ENCODE measurements around the gene UBLCP1. TPM values are rescaled to one million over a fixed set of nuclear protein-coding genes. Genes with fewer than 3 reads are reported as not detected.
A peak's percentile ranks its signal among the peaks of the same experiment; 100 is the strongest.

Gene UBLCP1
- total and polyA plus RNA-seq, 2 of the 13 experiments (the other 11 are each of a cell fraction or from before 2014, with no cell fraction given): 6.5 to 12.6 TPM

DNA sequence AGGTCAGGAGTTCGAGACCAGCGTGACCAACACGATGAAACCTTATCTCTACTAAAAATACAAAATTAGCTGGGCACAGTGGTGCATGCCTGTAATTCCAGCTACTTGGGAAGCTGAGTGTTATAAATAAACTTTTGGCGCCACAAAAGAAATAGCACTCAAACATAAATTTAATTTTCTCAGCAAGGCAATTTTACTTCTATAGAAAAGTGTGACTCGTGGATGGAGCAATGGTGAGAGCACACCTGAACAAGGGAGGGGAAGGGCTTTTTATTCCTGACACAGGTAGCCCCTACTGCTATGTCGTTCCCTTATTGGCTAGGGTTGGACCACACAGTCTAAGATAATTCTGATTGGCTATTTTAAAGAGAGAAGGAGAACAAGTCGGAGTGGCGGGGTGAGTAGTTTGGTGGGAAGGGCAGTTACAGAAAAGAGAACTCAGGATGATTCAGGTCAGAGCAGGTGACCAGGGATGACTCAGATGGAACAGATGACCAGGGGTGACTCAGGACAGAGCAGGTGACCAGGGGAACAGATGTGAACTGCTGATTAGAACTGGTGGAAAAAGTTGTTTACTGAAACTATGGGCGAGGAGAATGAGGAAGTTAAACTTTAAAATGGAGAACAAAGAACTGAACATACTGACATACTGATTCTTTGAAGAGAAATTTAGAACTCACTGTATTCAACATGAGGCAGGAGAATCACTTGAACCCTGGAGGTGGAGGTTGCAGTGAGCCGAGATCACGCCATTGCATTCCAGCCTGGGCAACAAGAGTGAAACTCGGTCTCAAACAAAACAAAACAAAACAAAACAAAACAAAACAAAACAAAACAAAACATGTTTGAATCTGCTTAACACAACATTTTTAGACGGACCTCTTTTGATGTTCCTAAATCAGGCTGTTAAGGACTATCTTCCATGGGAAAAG is 39.1 kb downstream of the UBLCP1 start (continued):
- TF ChIP-seq, protein P1, sequence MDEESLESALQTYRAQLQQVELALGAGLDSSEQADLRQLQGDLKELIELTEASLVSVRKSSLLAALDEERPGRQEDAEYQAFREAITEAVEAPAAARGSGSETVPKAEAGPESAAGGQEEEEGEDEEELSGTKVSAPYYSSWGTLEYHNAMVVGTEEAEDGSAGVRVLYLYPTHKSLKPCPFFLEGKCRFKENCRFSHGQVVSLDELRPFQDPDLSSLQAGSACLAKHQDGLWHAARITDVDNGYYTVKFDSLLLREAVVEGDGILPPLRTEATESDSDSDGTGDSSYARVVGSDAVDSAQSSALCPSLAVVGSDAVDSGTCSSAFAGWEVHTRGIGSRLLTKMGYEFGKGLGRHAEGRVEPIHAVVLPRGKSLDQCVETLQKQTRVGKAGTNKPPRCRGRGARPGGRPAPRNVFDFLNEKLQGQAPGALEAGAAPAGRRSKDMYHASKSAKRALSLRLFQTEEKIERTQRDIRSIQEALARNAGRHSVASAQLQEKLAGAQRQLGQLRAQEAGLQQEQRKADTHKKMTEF (CRISPR knock-in tag; IDR thresholded peaks at IDR 0.05): peak; percentile 20; the same call in 1 of the 2 replicates
- TF ChIP-seq, protein P2, sequence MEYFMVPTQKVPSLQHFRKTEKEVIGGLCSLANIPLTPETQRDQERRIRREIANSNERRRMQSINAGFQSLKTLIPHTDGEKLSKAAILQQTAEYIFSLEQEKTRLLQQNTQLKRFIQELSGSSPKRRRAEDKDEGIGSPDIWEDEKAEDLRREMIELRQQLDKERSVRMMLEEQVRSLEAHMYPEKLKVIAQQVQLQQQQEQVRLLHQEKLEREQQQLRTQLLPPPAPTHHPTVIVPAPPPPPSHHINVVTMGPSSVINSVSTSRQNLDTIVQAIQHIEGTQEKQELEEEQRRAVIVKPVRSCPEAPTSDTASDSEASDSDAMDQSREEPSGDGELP (IDR thresholded peaks at IDR 0.05; ENCODE audit: borderline replicate concordance, low read depth): peak; percentile 80; the same call in 1 of the 2 replicates
- peak; percentile 34; the same call in 1 of the 2 replicates for TF ChIP-seq YEATS2 (CRISPR knock-in tag; IDR thresholded peaks at IDR 0.05; ENCODE audit: borderline replicate concordance)
- TF ChIP-seq RAD51 (IDR thresholded peaks at IDR 0.05; ENCODE audit: borderline replicate concordance): peak; percentile 40; the same call in 1 of the 2 replicates
- peak; percentile 53; the same call in 1 of the 2 replicates for TF ChIP-seq RXRB (CRISPR knock-in tag; IDR thresholded peaks at IDR 0.05; ENCODE audit: borderline replicate concordance)
- TF ChIP-seq TFE3 (CRISPR knock-in tag; IDR thresholded peaks at IDR 0.05): peak; percentile 96
- TF ChIP-seq, protein P3, sequence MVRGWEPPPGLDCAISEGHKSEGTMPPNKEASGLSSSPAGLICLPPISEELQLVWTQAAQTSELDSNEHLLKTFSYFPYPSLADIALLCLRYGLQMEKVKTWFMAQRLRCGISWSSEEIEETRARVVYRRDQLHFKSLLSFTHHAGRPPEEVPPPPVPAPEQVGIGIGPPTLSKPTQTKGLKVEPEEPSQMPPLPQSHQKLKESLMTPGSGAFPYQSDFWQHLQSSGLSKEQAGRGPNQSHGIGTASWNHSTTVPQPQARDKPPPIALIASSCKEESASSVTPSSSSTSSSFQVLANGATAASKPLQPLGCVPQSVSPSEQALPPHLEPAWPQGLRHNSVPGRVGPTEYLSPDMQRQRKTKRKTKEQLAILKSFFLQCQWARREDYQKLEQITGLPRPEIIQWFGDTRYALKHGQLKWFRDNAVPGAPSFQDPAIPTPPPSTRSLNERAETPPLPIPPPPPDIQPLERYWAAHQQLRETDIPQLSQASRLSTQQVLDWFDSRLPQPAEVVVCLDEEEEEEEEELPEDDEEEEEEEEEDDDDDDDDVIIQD (CRISPR knock-in tag; IDR thresholded peaks at IDR 0.05; ENCODE audit: low read depth): peak; percentile 34; the same call in 1 of the 2 replicates
- 0 out of 3 replicates have a peak, but pooled peaks have one; percentile 12 for TF ChIP-seq MXI1 (IDR thresholded peaks at IDR 0.05; ENCODE audit: borderline replicate concordance, low read depth, low read length)
